Measurements from ENCODE around the gene RPS6KA5. TPM values are rescaled to one million over a fixed set of nuclear protein-coding genes. Genes with fewer than 3 reads are reported as not detected.

The RPS6KA5 gene
- total RNA-seq, 1 donor from 2014 or later = 2.0 TPM

- DNase-seq (ENCODE audit: extremely low read depth, low read depth, low spot score) = no peak
Measured at GRCh38 chr14:90814806-90815571, 245.5 kb downstream of the RPS6KA5 start.

- DNase-seq (ENCODE audit: extremely low read depth, low read depth, low spot score) = no peak
Measured at GRCh38 chr14:90813442-90813841, 247.0 kb downstream of the RPS6KA5 start.

GRCh38 chr14:90812109-90812508 is 248.3 kb downstream of the RPS6KA5 start:
- DNase-seq (ENCODE audit: extremely low read depth, low read depth, low spot score) = no peak

GRCh38 chr14:90811641-90812040 is 248.8 kb downstream of the RPS6KA5 start:
- no peak for DNase-seq (ENCODE audit: extremely low read depth, low read depth, low spot score)

GRCh38 chr14:90810806-90811205 is 249.6 kb downstream of the RPS6KA5 start:
- no peak for DNase-seq (ENCODE audit: extremely low read depth, low read depth, low spot score)

- no peak for DNase-seq (ENCODE audit: extremely low read depth, low read depth, low spot score)
Measured at GRCh38 chr14:90809530-90810312, 250.7 kb downstream of the RPS6KA5 start.

- DNase-seq (ENCODE audit: extremely low read depth, low read depth, low spot score) = no peak
Measured at GRCh38 chr14:90808759-90809529, 251.5 kb downstream of the RPS6KA5 start.

GRCh38 chr14:90807060-90807459 is 253.4 kb downstream of the RPS6KA5 start:
- no peak for DNase-seq (ENCODE audit: extremely low read depth, low read depth, low spot score)

- DNase-seq (ENCODE audit: extremely low read depth, low read depth, low spot score) = no peak
Measured at GRCh38 chr14:90805662-90806540, 254.5 kb downstream of the RPS6KA5 start.

- no peak for DNase-seq (ENCODE audit: extremely low read depth, low read depth, low spot score)
Measured at GRCh38 chr14:90805084-90805391, 255.4 kb downstream of the RPS6KA5 start.

- no peak for DNase-seq (ENCODE audit: extremely low read depth, low read depth, low spot score)
Measured at GRCh38 chr14:90804292-90805083, 256.0 kb downstream of the RPS6KA5 start.

- no peak for DNase-seq (ENCODE audit: extremely low read depth, low read depth, low spot score)
Measured at GRCh38 chr14:90803249-90803648, 257.2 kb downstream of the RPS6KA5 start.

GRCh38 chr14:90799420-90799819 is 261.0 kb downstream of the RPS6KA5 start:
- DNase-seq (ENCODE audit: extremely low read depth, low read depth, low spot score) = no peak

- no peak for DNase-seq (ENCODE audit: extremely low read depth, low read depth, low spot score)
Measured at GRCh38 chr14:90797919-90798318, 262.5 kb downstream of the RPS6KA5 start.

Other genes starting within 250 kb of the RPS6KA5 start
- gene TTC7B, start 244.2 kb downstream of the RPS6KA5 start, total RNA-seq = 66.7 and 83.7 TPM in 2 replicates
- 56.1 and 67.3 TPM in 2 replicates for gene DGLUCY, start 53.4 kb upstream of the RPS6KA5 start, total RNA-seq
- 3.1 and 3.7 TPM in 2 replicates for gene GPR68, start 184.1 kb upstream of the RPS6KA5 start, total RNA-seq